K562 (cell line): ENCODE measurements around the gene IL1RL1. TPM values are rescaled to one million over a fixed set of nuclear protein-coding genes. Genes with fewer than 3 reads are reported as not detected.

Experiments used
- ATAC-seq: fragments of 200-7000 bp; cut with Tn5 transposase; 3 replicates; pipeline ENCODE4 v1.9.1; 2020; ENCODE audit warnings: moderate library complexity
- BruUV-seq: library from RNA; stranded (reverse); fragments of 400-500 nt; replicated peaks from 2 replicates; lab custom pipeline; 2021; lab: Mats Ljungman, UMichigan
- CTCF ChIA-PET: fragments of 300-600 bp; formaldehyde crosslinking; extraction: SDS; loops from one replicate; lab custom pipeline; 2021; ENCODE audit warnings: low intra/inter-chr PET ratio; lab: Yijun Ruan, JAX
- POLR2A ChIA-PET: fragments of 300-600, 350-650 bp; sonication (Branson Sonifier 250); formaldehyde crosslinking; extraction: SDS; loops from one replicate; lab custom pipeline; 2021; ENCODE audit warnings: antibody characterized with exemption, inconsistent platforms; lab: Yijun Ruan, JAX
- DNase-seq, 4 experiments: peaks; one replicate each; pipeline versions ENCODE4 v3.0.0 to v3.0.0-alpha.2; 2011 to 2018; ENCODE audit warnings: low spot score in 3 of 4, mixed read lengths in 3 of 4; ENCODE audit errors: extremely low read depth in 1 of 4
- FAIRE-seq: peaks from 2 replicates; lab custom pipeline; 2011; peaks lifted over from hg19 to GRCh38; lab: Jason Lieb, UNC
- H2AFZ ChIP-seq: 2 replicates; pipeline ENCODE4 v1.6.0; 2011; ENCODE audit warnings: low read depth, low read length, control low read depth, inconsistent platforms
- H3K27ac ChIP-seq: fragments of 200-600 bp; 3 replicates; pipeline ENCODE4 v1.8.0; 2011; ENCODE audit warnings: low read depth, mild to moderate bottlenecking, control low read depth, inconsistent platforms, low read length, moderate library complexity, mixed read lengths; ENCODE audit errors: extremely low read depth
- H3K27me3 ChIP-seq, 2 experiments: fragments of 300-600 bp in 1 of 2; 2 replicates in 1 of 2; 3 replicates in 1 of 2; pipeline versions ENCODE4 v1.6.0 to v1.8.0; 2011; ENCODE audit warnings: inconsistent platforms in 2 of 2, low read length in 2 of 2, mild to moderate bottlenecking in 1 of 2, mixed read lengths in 1 of 2, moderate library complexity in 1 of 2; ENCODE audit not compliant: control insufficient read depth in 2 of 2, insufficient read depth in 2 of 2
- H3K36me3 ChIP-seq: fragments of 300-600 bp; 3 replicates; pipeline ENCODE4 v1.8.0; 2011; ENCODE audit warnings: mild to moderate bottlenecking, low read length, inconsistent platforms; ENCODE audit not compliant: control insufficient read depth, insufficient read depth
- H3K4me1 ChIP-seq, 2 experiments: fragments of 200-600 bp in 1 of 2; replicated peaks in 1 of 2; 2 replicates in 1 of 2; 3 replicates in 1 of 2; pipeline versions ENCODE4 v1.5.1 to v1.8.0; 2011; ENCODE audit warnings: inconsistent platforms in 2 of 2, low read length in 2 of 2, mild to moderate bottlenecking in 1 of 2, mixed read lengths in 1 of 2, moderate library complexity in 1 of 2; ENCODE audit not compliant: control insufficient read depth in 2 of 2, insufficient read depth in 2 of 2
- H3K4me2 ChIP-seq: 2 replicates; pipeline ENCODE4 v1.6.1; 2011; ENCODE audit warnings: low read length, control low read depth, inconsistent platforms, mixed read lengths; ENCODE audit not compliant: insufficient read depth
- H3K4me3 ChIP-seq: fragments of 200-600 bp; sonication (generic), shearing (Covaris generic); 2 replicates; pipeline ENCODE4 v1.5.1; 2016; ENCODE audit warnings: control low read depth, inconsistent platforms
- H3K79me2 ChIP-seq: fragments of 200-600 bp; 3 replicates; pipeline ENCODE4 v1.8.0; 2011; ENCODE audit warnings: low read length, inconsistent platforms; ENCODE audit not compliant: control insufficient read depth, insufficient read depth
- H3K9ac ChIP-seq, 2 experiments: 2 replicates each; pipeline versions ENCODE4 v1.6.0 to v1.6.1; 2011; ENCODE audit warnings: low read depth in 2 of 2, low read length in 2 of 2, control low read depth in 1 of 2, inconsistent platforms in 1 of 2, mild to moderate bottlenecking in 1 of 2, mixed read lengths in 1 of 2; ENCODE audit not compliant: insufficient read depth in 1 of 2
- H3K9me1 ChIP-seq: one replicate; pipeline ENCODE4 v1.6.0; 2011; ENCODE audit warnings: inconsistent platforms, mild to moderate bottlenecking, low read length, moderate library complexity; ENCODE audit not compliant: control insufficient read depth, insufficient read depth
- H3K9me3 ChIP-seq: replicated peaks from 2 replicates; pipeline ENCODE4 v1.5.1; 2011; ENCODE audit warnings: low read depth, low read length, inconsistent platforms; ENCODE audit not compliant: control insufficient read depth, insufficient read depth
- H4K20me1 ChIP-seq: replicated peaks from 2 replicates; pipeline ENCODE4 v1.6.1; 2011; ENCODE audit warnings: low read length, inconsistent platforms, mixed read lengths; ENCODE audit not compliant: control insufficient read depth, insufficient read depth
- RUNX1 ChIP-seq: sonication (generic); IDR thresholded peaks from 2 replicates; pipeline ENCODE4 v1.6.1; 2016; ENCODE audit warnings: antibody characterized with exemption, low read depth
- SMARCE1 ChIP-seq: fragments of 450-650 bp; IDR thresholded peaks from 2 replicates; pipeline ENCODE4 v1.7.1; 2016; ENCODE audit warnings: mild to moderate bottlenecking
- SPI1 ChIP-seq: IDR thresholded peaks from 2 replicates; pipeline ENCODE4 v1.6.1; 2011; ENCODE audit warnings: low read depth, low read length, control low read depth, borderline replicate concordance
- ZC3H11A ChIP-seq: IDR thresholded peaks from 2 replicates; pipeline ENCODE4 v1.6.1; 2012; ENCODE audit warnings: low read depth, low read length, improper control_type of control experiment
- ZNF23 ChIP-seq: fragments of 250-450 bp; sonication (Bioruptor Pico); IDR thresholded peaks from 2 replicates; pipeline ENCODE4 v1.4.0; 2020; ENCODE audit warnings: mild to moderate bottlenecking
- ZNF707 ChIP-seq: fragments of 250-450 bp; sonication (Bioruptor Pico); conservative IDR thresholded peaks from 2 replicates; pipeline ENCODE4 v1.8.0; 2022; ENCODE audit warnings: inconsistent platforms, mild to moderate bottlenecking, moderate library complexity
- WGBS: fragments of 100-300 bp; shearing (Covaris generic); methylation state at CpG from one replicate; pipeline ENCODE4 v1.1.6; 2016; ENCODE audit warnings: low coverage, mixed read lengths; ENCODE audit not compliant: insufficient coverage; ENCODE audit errors: missing lambda C conversion rate; 5-methylcytosine and 5-hydroxymethylcytosine counted together
- in situ Hi-C: fragments of 300-500 bp; cut with MboI; formaldehyde crosslinking; loops from 4 replicates; pipeline ENCODE4 v1.15.0; 2018; ENCODE audit warnings: inconsistent platforms, mixed read lengths
- intact Hi-C: fragments of 100-400 bp; cut with micrococcal nuclease; formaldehyde crosslinking; loops from 2 replicates; pipeline ENCODE4 v1.14.2; 2022
- polyA plus RNA-seq, 8 experiments: library from polyadenylated mRNA; depleted of rRNA in 4 of 8; stranded (reverse) in 5 of 8; unstranded in 3 of 8; fragments of >200 nt; fragmentation: Nextera tagmentation in 2 of 8; fragmentation: Illumina TruSeq in 1 of 8; extraction: Ambion mirVana in 2 of 8; extraction: Trizol in 1 of 8; gene quantifications; 2 replicates each; pipeline versions ENCODE4 v1.2.1 to v1.2.3, GENCODE V29; 2011 to 2014; ENCODE audit warnings: inconsistent platforms in 1 of 8, missing spikeins in 1 of 8
- total RNA-seq, 7 experiments: library from RNA; depleted of rRNA in 6 of 7; stranded (reverse); fragments of >200 nt in 6 of 7; fragmentation: Illumina TruSeq in 2 of 7; extraction: Trizol in 2 of 7; gene quantifications; 2 replicates each; pipeline versions ENCODE4 v1.2.1 to v1.2.3, GENCODE V29; 2011 to 2021; ENCODE audit warnings: low replicate concordance in 1 of 7

The IL1RL1 gene
- total and polyA plus RNA-seq, 9 of the 15 experiments (the other 6 are each of a cell fraction or from before 2014, with no cell fraction given), result 0.06 to 3.3 (median 0.59) TPM

- DNase-seq, result no peak
- H3K9me1 ChIP-seq, result no peaks in the 10 kb centered on the region
- H4K20me1 ChIP-seq, result no peaks in the 10 kb centered on the region
- H3K27ac ChIP-seq, result no peak overlapping the region
- TF ChIP-seq SMARCE1 (no peak), SPI1 (0 out of 2 replicates have a peak, but pooled peaks have one; percentile 22), ZNF23 (no peak), ZNF707 (CRISPR knock-in tag) (peak; percentile 97), RUNX1 (no peak), ZC3H11A (no peak)
- WGBS, result 23% methylated on average over 3 of the region's 3 CpGs
- H3K27me3 ChIP-seq, result no peaks in the 10 kb centered on the region
- no peaks in the 10 kb centered on the region for H3K79me2 ChIP-seq
- no peak overlapping the region for H3K4me3 ChIP-seq
- no peak for FAIRE-seq
- no peaks in the 10 kb centered on the region for H3K4me1 ChIP-seq
- in situ Hi-C loops, result no loop called here
- H3K9me3 ChIP-seq, result peaks cover 2% of the 10 kb centered on the region; the same call in 1 of the 2 replicates
- no peak overlapping the region for H2AFZ ChIP-seq
- H3K4me2 ChIP-seq, result no peak overlapping the region
- POLR2A ChIA-PET, result no interaction called here
- no TSS peak for BruUV-seq
- no peak overlapping the region for H3K9ac ChIP-seq
- H3K36me3 ChIP-seq, result no peaks in the 10 kb centered on the region
- intact Hi-C loops, result no loop called here
- CTCF ChIA-PET, result no interaction called here
- ATAC-seq, result no peak
These were observed 55.2 kb downstream of the IL1RL1 start for GRCh38 chr2:102366406-102367112.
